Muscle layer of duodenum (tissue), 2 donors: ENCODE data around the gene BOC.
"Not testable (repeated sequence)": the region's sequence is repeated elsewhere in the genome, so short reads cannot be mapped to it uniquely, and the experiment has no call there.

Experiments used
- H3K27ac ChIP-seq: one replicate; pipeline ENCODE4 v1.7.0; 2013; ENCODE audit warnings: mild to moderate bottlenecking, low read length
- H3K27me3 ChIP-seq: one replicate; pipeline ENCODE4 v1.7.0; 2013; ENCODE audit warnings: low read depth, mild to moderate bottlenecking, control low read depth, low read length
- H3K36me3 ChIP-seq, 2 donors: one replicate each; pipeline ENCODE4 v1.7.0; 2013; ENCODE audit warnings: low read length in 2 of 2, control low read depth in 1 of 2, mild to moderate bottlenecking in 1 of 2; ENCODE audit not compliant: insufficient read depth in 2 of 2, control insufficient read depth in 1 of 2
- H3K4me1 ChIP-seq, 2 donors: one replicate each; pipeline ENCODE4 v1.7.0; 2013; ENCODE audit warnings: low read length in 2 of 2, mild to moderate bottlenecking in 2 of 2, control low read depth in 1 of 2, moderate library complexity in 1 of 2; ENCODE audit not compliant: insufficient read depth in 2 of 2, control insufficient read depth in 1 of 2
- H3K4me3 ChIP-seq, 2 donors: one replicate each; pipeline ENCODE4 v1.7.0; 2013; ENCODE audit warnings: low read length in 2 of 2, low read depth in 1 of 2, mild to moderate bottlenecking in 1 of 2
- H3K9me3 ChIP-seq, 2 donors: one replicate each; pipeline ENCODE4 v1.7.0; 2013; ENCODE audit warnings: low read length in 2 of 2, control low read depth in 1 of 2, mild to moderate bottlenecking in 1 of 2; ENCODE audit not compliant: control insufficient read depth in 1 of 2
- donor health status: healthy.

The BOC gene

DNA sequence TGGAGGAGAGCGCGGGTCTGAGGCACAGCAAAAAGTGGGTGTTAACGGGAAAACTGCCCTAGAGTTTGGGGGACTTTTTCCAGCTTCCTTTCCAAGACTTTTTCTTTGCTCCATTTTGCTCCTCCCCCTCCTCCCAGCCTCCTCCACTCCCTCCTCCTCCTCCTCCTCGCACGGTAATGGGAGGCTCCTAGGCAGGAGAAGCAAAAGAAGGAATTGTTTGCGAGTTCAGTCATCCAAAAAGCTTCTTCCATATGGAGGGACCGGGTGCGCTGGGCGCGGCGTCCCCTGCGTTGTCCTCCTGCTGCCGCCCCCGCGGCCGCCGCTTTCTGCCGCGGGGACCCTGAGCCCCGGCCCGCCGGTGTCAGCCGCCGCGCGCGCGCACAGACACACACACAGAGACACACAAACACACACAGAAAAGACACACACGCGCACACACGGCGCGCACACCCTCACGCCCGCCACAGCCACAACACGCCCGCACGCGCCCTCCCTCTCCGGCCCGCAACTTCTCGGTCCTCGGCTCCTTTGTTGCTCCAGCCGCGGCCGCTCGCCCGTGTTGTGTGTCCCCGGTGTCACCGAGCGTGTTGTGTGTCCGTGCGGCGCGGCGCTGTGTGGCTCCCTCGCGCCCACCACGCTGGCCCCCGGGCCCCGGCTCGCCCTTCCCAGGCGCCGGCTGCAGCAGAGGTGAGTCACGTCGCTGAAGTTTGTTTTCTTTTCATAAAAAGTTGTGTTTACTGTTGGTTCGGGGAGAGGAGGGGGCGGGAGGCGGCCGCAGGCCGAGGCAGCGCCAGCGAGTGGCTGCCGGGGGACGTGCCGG, at the start of gene BOC:
Gene BOC (plus strand): TSS at position 228 of the 820 bp plus-strand sequence. CDS start 38,246 bp downstream, outside the sequence.
- Histone ChIP-seq H3K27ac (peak within 1 kb of the TSS; percentile 88), H3K9me3 (no peaks in the 10 kb centered on the region), H3K36me3 (peaks cover 0 to 1% of the 10 kb centered on the region in 2 donors), H3K4me3 (peak within 1 kb of the TSS; percentile 76 to 90), H3K4me1 (peaks cover 0 to 10% of the 10 kb centered on the region in 2 donors), H3K27me3 (peaks cover 3% of the 10 kb centered on the region)

DNA sequence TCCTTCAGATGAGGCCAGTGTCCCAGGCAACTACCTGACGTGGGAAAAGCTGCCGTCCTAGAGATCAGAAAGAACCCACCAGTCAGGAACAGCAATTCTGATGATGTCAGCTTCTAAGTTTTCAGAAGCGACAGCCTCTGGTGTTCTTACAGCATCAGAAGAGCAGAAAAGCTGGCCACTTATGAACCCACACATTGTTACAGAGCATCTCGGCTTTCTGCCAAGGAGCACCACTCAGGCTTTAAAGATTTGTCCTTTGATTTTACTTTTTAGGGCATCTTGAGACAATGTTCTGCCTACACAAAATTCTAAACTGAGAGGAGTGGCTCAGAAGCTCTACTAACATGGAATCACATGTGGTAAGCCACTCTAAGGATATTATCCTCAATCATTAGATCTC, 49.7 kb upstream of the BOC start:
- H3K4me1 ChIP-seq = peaks cover 6 to 26% of the 10 kb centered on the region in 2 donors
- H3K27me3 ChIP-seq = no peaks in the 10 kb centered on the region
- no peaks in the 10 kb centered on the region for H3K36me3 ChIP-seq
- no peak overlapping the region for H3K27ac ChIP-seq
- no peak overlapping the region for H3K4me3 ChIP-seq
- no peaks in the 10 kb centered on the region for H3K9me3 ChIP-seq

GRCh38 chr3:113163152-113163551, 48.2 kb upstream of the BOC start:
- Histone ChIP-seq H3K36me3 (no peaks in the 10 kb centered on the region), H3K9me3 (no peaks in the 10 kb centered on the region), H3K4me3 (no peak overlapping the region), H3K27me3 (no peaks in the 10 kb centered on the region), H3K4me1 (peaks cover 12 to 18% of the 10 kb centered on the region in 2 donors), H3K27ac (no peak overlapping the region)

- H3K4me3 ChIP-seq = no peak overlapping the region
- peaks cover 12 to 25% of the 10 kb centered on the region in 2 donors for H3K4me1 ChIP-seq
- no peaks in the 10 kb centered on the region for H3K36me3 ChIP-seq
- H3K9me3 ChIP-seq = no peaks in the 10 kb centered on the region
- H3K27ac ChIP-seq = no peak overlapping the region
- no peaks in the 10 kb centered on the region for H3K27me3 ChIP-seq
Measured at GRCh38 chr3:113165841-113166240, 45.5 kb upstream of the BOC start.

GRCh38 chr3:113166357-113166718, 45.0 kb upstream of the BOC start:
- Histone ChIP-seq H3K4me3 (no peak overlapping the region), H3K27ac (peak overlapping the region; percentile 82), H3K9me3 (no peaks in the 10 kb centered on the region), H3K4me1 (peaks cover 12 to 25% of the 10 kb centered on the region in 2 donors), H3K36me3 (no peaks in the 10 kb centered on the region), H3K27me3 (no peaks in the 10 kb centered on the region)

- H3K4me3 ChIP-seq = peak overlapping the region in 1 of 2 donors; percentile 9
- no peaks in the 10 kb centered on the region for H3K27me3 ChIP-seq
- H3K4me1 ChIP-seq = peaks cover 12 to 25% of the 10 kb centered on the region in 2 donors
- peak overlapping the region; percentile 82 for H3K27ac ChIP-seq
- no peaks in the 10 kb centered on the region for H3K36me3 ChIP-seq
- no peaks in the 10 kb centered on the region for H3K9me3 ChIP-seq
Measured at GRCh38 chr3:113166719-113167492, 44.5 kb upstream of the BOC start.

DNA sequence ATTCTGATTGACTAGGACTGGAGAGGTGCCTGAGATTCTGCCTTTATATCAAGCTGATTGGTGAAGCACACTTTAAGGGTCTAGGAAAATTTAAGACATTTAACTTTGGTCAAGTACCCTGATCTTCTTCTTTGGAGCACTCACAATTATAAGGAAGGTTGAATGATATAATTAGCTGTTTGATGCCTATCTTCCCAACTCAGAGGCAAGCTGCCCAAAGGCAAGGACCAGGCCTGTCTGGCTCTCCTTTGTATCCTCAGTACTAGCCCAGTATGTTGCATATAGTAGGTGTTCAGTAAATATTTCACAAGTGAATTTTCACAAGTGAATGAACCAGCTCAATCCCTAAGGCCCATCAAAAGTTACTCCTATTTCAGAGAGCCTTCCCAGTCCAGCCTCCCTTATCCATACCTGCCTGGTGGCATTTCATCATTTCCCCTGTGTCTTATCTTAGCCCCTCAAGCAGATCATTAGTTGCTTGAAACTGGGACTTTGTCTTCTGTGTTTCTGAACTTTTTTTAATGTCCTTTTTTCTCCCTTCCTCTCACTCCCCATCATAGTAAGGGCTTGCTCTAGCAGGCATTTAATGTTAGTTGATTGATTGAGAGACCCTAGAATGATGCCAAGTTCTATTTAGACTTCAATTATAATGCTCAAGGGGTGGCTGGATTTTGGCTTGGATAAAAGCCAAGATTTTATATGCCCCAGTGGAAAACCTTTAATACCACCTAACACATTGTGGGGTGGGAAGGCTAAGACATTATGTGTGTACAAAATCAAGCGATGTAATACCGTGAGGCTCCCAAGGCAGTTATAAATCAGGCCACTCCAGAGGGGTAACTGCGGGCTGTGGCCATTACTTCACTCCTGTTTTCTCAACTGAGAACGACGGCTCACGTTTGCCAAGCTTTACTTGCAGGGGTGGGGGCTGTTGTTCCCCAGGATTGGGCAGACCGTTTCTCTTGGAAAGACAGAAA, 43.2 kb upstream of the BOC start:
- H3K4me1 ChIP-seq = peaks cover 12 to 25% of the 10 kb centered on the region in 2 donors
- H3K9me3 ChIP-seq = no peaks in the 10 kb centered on the region
- H3K4me3 ChIP-seq = peak overlapping the region in 1 of 2 donors; percentile 9
- H3K36me3 ChIP-seq = no peaks in the 10 kb centered on the region
- no peaks in the 10 kb centered on the region for H3K27me3 ChIP-seq
- H3K27ac ChIP-seq = peak overlapping the region; percentile 82

- H3K27ac ChIP-seq = no peak overlapping the region
Measured at GRCh38 chr3:113169891-113170452, 41.4 kb upstream of the BOC start.

GRCh38 chr3:113170771-113171170, 40.6 kb upstream of the BOC start:
- H3K36me3 ChIP-seq = no peaks in the 10 kb centered on the region
- peaks cover 12 to 25% of the 10 kb centered on the region in 2 donors for H3K4me1 ChIP-seq
- no peaks in the 10 kb centered on the region for H3K27me3 ChIP-seq
- H3K4me3 ChIP-seq = no peak overlapping the region
- no peaks in the 10 kb centered on the region for H3K9me3 ChIP-seq
- H3K27ac ChIP-seq = no peak overlapping the region

More at GRCh38 chr3:113169891-113170452, 41.4 kb upstream of the BOC start:
- no peaks in the 10 kb centered on the region for H3K36me3 ChIP-seq
- H3K4me1 ChIP-seq = peaks cover 12 to 25% of the 10 kb centered on the region in 2 donors
- H3K9me3 ChIP-seq = no peaks in the 10 kb centered on the region
- H3K27me3 ChIP-seq = no peaks in the 10 kb centered on the region
- no peak overlapping the region for H3K4me3 ChIP-seq

DNA sequence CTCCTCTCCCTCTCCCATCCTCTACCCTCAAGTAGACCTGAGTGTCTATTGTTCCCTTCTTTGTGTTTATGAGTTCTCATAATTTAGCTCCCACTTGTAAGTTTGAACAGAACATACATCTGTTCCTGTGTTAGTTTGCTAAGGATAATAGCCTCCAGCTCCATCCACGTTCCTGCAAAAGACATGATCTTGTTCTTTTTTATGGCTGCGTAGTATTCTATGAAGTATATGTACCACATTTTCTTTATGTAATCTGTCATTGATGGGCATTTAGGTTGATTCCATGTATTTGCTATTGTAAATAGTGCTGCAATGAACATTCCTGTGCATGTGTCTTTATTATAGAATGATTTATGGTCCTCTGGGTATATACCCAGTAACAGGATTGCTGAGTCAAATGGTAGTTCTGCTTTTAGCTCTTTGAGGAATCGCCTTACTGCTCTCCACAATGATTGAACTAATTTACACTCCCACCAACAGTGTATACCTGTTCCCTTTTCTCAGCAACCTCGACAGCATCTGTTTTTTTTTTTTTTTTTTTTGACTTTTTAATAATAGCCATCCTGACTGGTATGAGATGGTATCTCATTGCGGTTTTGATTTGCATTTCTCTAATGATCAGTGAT, 39.6 kb upstream of the BOC start:
- not testable (repeated sequence) for H3K9me3 ChIP-seq, H3K4me3 ChIP-seq, H3K27ac ChIP-seq, H3K27me3 ChIP-seq, H3K36me3 ChIP-seq
- peaks cover 5 to 18% of the 10 kb centered on the region in 2 donors for H3K4me1 ChIP-seq
